ENCODE measurements around the gene PDZD4.

GRCh38 chrX:153783378-153784013, 46.8 kb downstream of the PDZD4 start:
- TF ChIP-seq RFX5 (IDR thresholded peaks at IDR 0.05; ENCODE audit: low read depth, low read length), result no peak
- TF ChIP-seq EZH2 (IDR thresholded peaks at IDR 0.05; ENCODE audit: borderline replicate concordance, control insufficient read depth, low read depth, low read length), result no peak
- TF ChIP-seq, protein P1, sequence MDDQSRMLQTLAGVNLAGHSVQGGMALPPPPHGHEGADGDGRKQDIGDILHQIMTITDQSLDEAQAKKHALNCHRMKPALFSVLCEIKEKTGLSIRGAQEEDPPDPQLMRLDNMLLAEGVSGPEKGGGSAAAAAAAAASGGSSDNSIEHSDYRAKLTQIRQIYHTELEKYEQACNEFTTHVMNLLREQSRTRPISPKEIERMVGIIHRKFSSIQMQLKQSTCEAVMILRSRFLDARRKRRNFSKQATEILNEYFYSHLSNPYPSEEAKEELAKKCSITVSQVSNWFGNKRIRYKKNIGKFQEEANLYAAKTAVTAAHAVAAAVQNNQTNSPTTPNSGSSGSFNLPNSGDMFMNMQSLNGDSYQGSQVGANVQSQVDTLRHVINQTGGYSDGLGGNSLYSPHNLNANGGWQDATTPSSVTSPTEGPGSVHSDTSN (IDR thresholded peaks at IDR 0.05; ENCODE audit: insufficient replicate concordance, low read depth, low read length), result no peak
- no peak for TF ChIP-seq NR2F1 (conservative IDR thresholded peaks at IDR 0.05)
- no peak for TF ChIP-seq ATF3 (IDR thresholded peaks at IDR 0.05; ENCODE audit: borderline replicate concordance, extremely low read depth, low read depth, low read length)

Data from GM12878 (cell line).